CD14-positive monocyte (primary cell): ENCODE measurements around the gene EPS8L3. TPM values are rescaled to one million over a fixed set of nuclear protein-coding genes. Genes with fewer than 3 reads are reported as not detected.

ENCODE experiments used
- DNase-seq, 3 donors: peaks; one replicate each; pipeline ENCODE4 v3.0.0-alpha.2; 2011 to 2022
- H2AFZ ChIP-seq: 2 replicates; pipeline ENCODE4 v1.6.0; 2012; ENCODE audit warnings: mild to moderate bottlenecking, low read depth, low read length, inconsistent platforms; ENCODE audit not compliant: insufficient read depth, poor library complexity, severe bottlenecking
- H3K27ac ChIP-seq, 2 donors: 1 replicate in 1 of 2; 2 replicates in 1 of 2; pipeline ENCODE4 v1.5.1; 2012 to 2013; ENCODE audit warnings: low read length in 2 of 2, control low read depth in 1 of 2, inconsistent platforms in 1 of 2, low read depth in 1 of 2, mild to moderate bottlenecking in 1 of 2
- H3K27me3 ChIP-seq, 2 donors: one replicate each; pipeline versions ENCODE4 v1.6.0 to v1.6.1; 2011 to 2013; ENCODE audit warnings: low read length in 2 of 2; ENCODE audit not compliant: control insufficient read depth in 2 of 2, insufficient read depth in 2 of 2
- H3K36me3 ChIP-seq, 2 donors: replicated peaks in 1 of 2; 1 replicate in 1 of 2; 2 replicates in 1 of 2; pipeline versions ENCODE4 v1.5.1 to v1.6.1; 2012 to 2013; ENCODE audit warnings: low read length in 2 of 2, control low read depth in 1 of 2, inconsistent platforms in 1 of 2, mild to moderate bottlenecking in 1 of 2; ENCODE audit not compliant: insufficient read depth in 2 of 2, control insufficient read depth in 1 of 2
- H3K4me1 ChIP-seq, 2 donors: 1 replicate in 1 of 2; 2 replicates in 1 of 2; pipeline versions ENCODE4 v1.5.1 to v1.6.1; 2012 to 2013; ENCODE audit warnings: low read length in 2 of 2, control low read depth in 1 of 2, inconsistent platforms in 1 of 2, mild to moderate bottlenecking in 1 of 2, moderate library complexity in 1 of 2; ENCODE audit not compliant: insufficient read depth in 2 of 2, control insufficient read depth in 1 of 2
- H3K4me2 ChIP-seq: replicated peaks from 2 replicates; pipeline ENCODE3; 2012; ENCODE audit warnings: low read length, moderate library complexity, mild to moderate bottlenecking; ENCODE audit not compliant: poor library complexity, severe bottlenecking; ENCODE audit errors: extremely low read depth
- H3K4me3 ChIP-seq, 3 experiments: fragments of 200-600 bp in 1 of 3; sonication (generic) in 1 of 3; replicated peaks in 1 of 3; 1 replicate in 2 of 3; 2 replicates in 1 of 3; pipeline ENCODE4 v1.5.1; 2011 to 2013; ENCODE audit warnings: low read length in 3 of 3, mild to moderate bottlenecking in 3 of 3, control low read depth in 2 of 3, low read depth in 2 of 3, inconsistent platforms in 1 of 3, moderate library complexity in 1 of 3
- H3K79me2 ChIP-seq: 2 replicates; pipeline ENCODE4 v1.6.0; 2012; ENCODE audit warnings: mild to moderate bottlenecking, control low read depth, inconsistent platforms, low read length, moderate library complexity; ENCODE audit not compliant: insufficient read depth
- H3K9ac ChIP-seq: 2 replicates; pipeline ENCODE4 v1.6.0; 2017; ENCODE audit warnings: low read length, mild to moderate bottlenecking; ENCODE audit not compliant: insufficient read depth, poor library complexity, severe bottlenecking
- H3K9me3 ChIP-seq, 2 donors: replicated peaks in 1 of 2; 1 replicate in 1 of 2; 2 replicates in 1 of 2; pipeline versions ENCODE4 v1.5.1 to v1.6.1; 2012 to 2013; ENCODE audit warnings: low read length in 2 of 2, control low read depth in 1 of 2; ENCODE audit not compliant: control insufficient read depth in 1 of 2, insufficient read depth in 1 of 2
- H4K20me1 ChIP-seq: 2 replicates; pipeline ENCODE4 v1.6.0; 2012; ENCODE audit warnings: mild to moderate bottlenecking, low read length, control low read depth, moderate library complexity; ENCODE audit not compliant: insufficient read depth
- H3K27ac Mint-ChIP-seq, 7 donors: one replicate each; pipeline ENCODE4 v1.8.0; 2020; ENCODE audit warnings: mild to moderate bottlenecking in 7 of 7, mixed read lengths in 7 of 7, moderate library complexity in 6 of 7, inconsistent platforms in 2 of 7
- H3K27me3 Mint-ChIP-seq, 3 donors: one replicate each; pipeline ENCODE4 v1.8.0; 2021 to 2022; ENCODE audit warnings: low read depth in 3 of 3, mild to moderate bottlenecking in 3 of 3, mixed read lengths in 3 of 3, moderate library complexity in 3 of 3, inconsistent platforms in 1 of 3
- H3K36me3 Mint-ChIP-seq, 2 donors: one replicate each; pipeline ENCODE4 v1.8.0; 2020; ENCODE audit warnings: mixed read lengths in 2 of 2, inconsistent platforms in 1 of 2, mild to moderate bottlenecking in 1 of 2
- H3K4me1 Mint-ChIP-seq: one replicate; pipeline ENCODE4 v1.8.0; 2020; ENCODE audit warnings: mild to moderate bottlenecking, mixed read lengths
- H3K4me3 Mint-ChIP-seq, 2 donors: one replicate each; pipeline ENCODE4 v1.8.0; 2020; ENCODE audit warnings: mild to moderate bottlenecking in 2 of 2, mixed read lengths in 2 of 2, moderate library complexity in 1 of 2
- H3K9me3 Mint-ChIP-seq, 7 donors: one replicate each; pipeline ENCODE4 v1.8.0; 2020 to 2022; ENCODE audit warnings: mixed read lengths in 7 of 7, mild to moderate bottlenecking in 6 of 7, moderate library complexity in 6 of 7, inconsistent platforms in 2 of 7
- CTCF ChIP-seq: fragments of 200-600 bp; IDR thresholded peaks from one replicate; pipeline ENCODE4 v1.8.0; 2022; ENCODE audit warnings: antibody characterized with exemption, mild to moderate bottlenecking
- whole genome bisulfite sequencing: methylation state at CpG from one replicate; pipeline ENCODE4 v1.1.5; 2013; ENCODE audit warnings: missing lambda C conversion rate; ENCODE audit not compliant: insufficient coverage; 5-methylcytosine and 5-hydroxymethylcytosine counted together
- intact Hi-C, 2 donors: fragments of 100-400 bp; cut with micrococcal nuclease; formaldehyde crosslinking; loops; one replicate each; pipeline versions ENCODE4 v1.15.0 to v1.15.1; 2023
- polyA plus RNA-seq, 3 donors: library from polyadenylated mRNA; depleted of rRNA in 1 of 3; unstranded in 2 of 3; stranded (reverse) in 1 of 3; fragments of 300-500 nt in 2 of 3; fragments of >200 nt in 1 of 3; fragmentation: Illumina TruSeq in 2 of 3; gene quantifications; 1 replicate in 2 of 3; 2 replicates in 1 of 3; pipeline ENCODE4 v1.2.3, GENCODE V29; 2012 to 2021

EPS8L3 gene
- polyA plus RNA-seq, 3 donors: not detected

DNA sequence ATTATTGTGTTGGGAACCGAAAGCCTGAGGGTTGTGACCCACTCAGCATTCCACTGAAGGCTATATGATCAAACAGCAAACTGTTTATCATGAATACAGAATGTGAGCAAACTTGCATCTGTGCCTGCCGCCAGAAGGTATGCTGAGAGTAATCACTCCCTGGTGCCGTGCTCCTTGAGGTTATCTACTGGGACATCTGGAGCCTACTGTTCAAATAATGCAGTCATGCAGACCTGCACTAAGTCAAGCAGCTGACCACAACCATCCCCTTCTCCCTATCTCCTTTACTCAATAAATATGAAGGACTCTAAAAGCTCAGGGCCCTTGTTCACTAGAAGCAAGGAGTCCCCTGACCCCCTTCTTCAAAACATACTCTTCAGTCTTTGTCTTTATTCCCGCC, 38.2 kb downstream of the EPS8L3 start:
- Mint-ChIP-seq H3K27ac (peak overlapping the region in 1 of 7 donors; percentile 68), H3K4me1 (peaks cover 9% of the 10 kb centered on the region), H3K9me3 (peaks cover 0 to 5% (median 0%) of the 10 kb centered on the region in 7 donors), H3K4me3 (no peak overlapping the region), H3K27me3 (peaks cover 2 to 7% (median 3%) of the 10 kb centered on the region in 3 donors), H3K36me3 (no peaks in the 10 kb centered on the region)
- H3K79me2 ChIP-seq: no peaks in the 10 kb centered on the region
- H3K4me3 ChIP-seq: no peak overlapping the region
- H3K36me3 ChIP-seq: no peaks in the 10 kb centered on the region
- no peaks in the 10 kb centered on the region for H3K9me3 ChIP-seq
- H4K20me1 ChIP-seq: no peaks in the 10 kb centered on the region
- no peak for TF ChIP-seq CTCF
- no peak overlapping the region for H3K9ac ChIP-seq
- peaks cover 0 to 2% of the 10 kb centered on the region in 2 donors for H3K27me3 ChIP-seq
- H3K27ac ChIP-seq: no peak overlapping the region
- no peak overlapping the region for H3K4me2 ChIP-seq
- no peak for DNase-seq
- no peak overlapping the region for H2AFZ ChIP-seq
- intact Hi-C loops: no loop called here
- 100% methylated on average over 3 of the region's 4 CpGs for WGBS
- no peaks in the 10 kb centered on the region for H3K4me1 ChIP-seq

DNA sequence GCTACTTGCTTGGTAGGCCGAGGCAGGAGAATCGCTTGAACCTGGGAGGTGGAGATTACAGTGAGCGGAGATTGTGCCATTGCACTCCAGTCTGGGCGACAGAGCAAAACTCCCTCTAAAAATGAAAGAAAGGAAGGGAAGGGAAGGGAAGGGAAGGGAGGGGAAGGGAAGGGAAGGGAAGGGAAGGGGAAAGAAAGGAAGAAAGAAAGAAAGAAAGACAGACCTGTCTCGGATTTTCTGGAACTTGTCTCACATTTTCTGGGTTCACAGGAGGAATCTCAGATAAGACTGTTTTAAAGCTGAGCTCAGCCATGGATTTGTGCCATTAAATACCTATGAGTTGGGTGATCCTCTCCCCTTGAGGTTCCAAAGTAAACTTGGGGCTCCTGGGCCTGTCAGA, 38.8 kb downstream of the EPS8L3 start:
- no peaks in the 10 kb centered on the region for H3K79me2 ChIP-seq
- peaks cover 9% of the 10 kb centered on the region for H3K4me1 Mint-ChIP-seq
- no peak overlapping the region for H3K27ac Mint-ChIP-seq
- H3K9ac ChIP-seq: no peak overlapping the region
- H3K27me3 Mint-ChIP-seq: peaks cover 2 to 7% (median 3%) of the 10 kb centered on the region in 3 donors
- H4K20me1 ChIP-seq: no peaks in the 10 kb centered on the region
- no peak for TF ChIP-seq CTCF
- H3K27me3 ChIP-seq: peaks cover 0 to 1% of the 10 kb centered on the region in 2 donors
- no peaks in the 10 kb centered on the region for H3K36me3 Mint-ChIP-seq
- no peaks in the 10 kb centered on the region for H3K36me3 ChIP-seq
- no peak for DNase-seq
- H3K4me3 ChIP-seq: no peak overlapping the region
- 100% methylated on average over 1 of the region's 5 CpGs for WGBS
- H3K27ac ChIP-seq: no peak overlapping the region
- H3K4me2 ChIP-seq: no peak overlapping the region
- no peaks in the 10 kb centered on the region for H3K4me1 ChIP-seq
- peaks cover 0 to 5% (median 0%) of the 10 kb centered on the region in 7 donors for H3K9me3 Mint-ChIP-seq
- H3K4me3 Mint-ChIP-seq: no peak overlapping the region
- no peak overlapping the region for H2AFZ ChIP-seq
- intact Hi-C loops: no loop called here
- H3K9me3 ChIP-seq: no peaks in the 10 kb centered on the region
